ENCODE measurements around the gene CELF2.
"Not testable (repeated sequence)": the region's sequence is repeated elsewhere in the genome, so short reads cannot be mapped to it uniquely, and the experiment has no call there.

CELF2 gene

GRCh38 chr10:11170993-11171851 lies 153.6 kb downstream of the CELF2 start:
- peak; percentile 45 to 61 for DNase-seq (ENCODE audit: low read depth in 2 of 2)

GRCh38 chr10:11173042-11173441 lies 155.4 kb downstream of the CELF2 start:
- no peak for DNase-seq (ENCODE audit: low read depth in 2 of 2)

- no peak for DNase-seq (ENCODE audit: low read depth in 2 of 2)
These were observed 158.2 kb downstream of the CELF2 start for GRCh38 chr10:11175823-11176243.

- DNase-seq (ENCODE audit: low read depth in 2 of 2), result peak in 1 of 2 donors; percentile 56
These were observed 159.1 kb downstream of the CELF2 start for GRCh38 chr10:11176746-11177145.

- no peak for DNase-seq (ENCODE audit: low read depth in 2 of 2)
These were observed 159.7 kb downstream of the CELF2 start for GRCh38 chr10:11177381-11177780.

GRCh38 chr10:11177926-11178471 lies 160.3 kb downstream of the CELF2 start:
- DNase-seq (ENCODE audit: low read depth in 2 of 2), result no peak

- peak; percentile 78 to 84 for DNase-seq (ENCODE audit: low read depth in 2 of 2)
These were observed 161.2 kb downstream of the CELF2 start for GRCh38 chr10:11178606-11179515.

GRCh38 chr10:11179516-11180105 lies 161.9 kb downstream of the CELF2 start:
- DNase-seq (ENCODE audit: low read depth in 2 of 2), result no peak

GRCh38 chr10:11180228-11180627 lies 162.6 kb downstream of the CELF2 start:
- DNase-seq (ENCODE audit: low read depth in 2 of 2), result peak; percentile 63 to 64

- no peak for DNase-seq (ENCODE audit: low read depth in 2 of 2)
These were observed 164.3 kb downstream of the CELF2 start for GRCh38 chr10:11181978-11182377.

- DNase-seq (ENCODE audit: low read depth in 2 of 2), result no peak
These were observed 165.3 kb downstream of the CELF2 start for GRCh38 chr10:11183015-11183414.

- DNase-seq (ENCODE audit: low read depth in 2 of 2), result no peak
These were observed 166.4 kb downstream of the CELF2 start for GRCh38 chr10:11184093-11184492.

- not testable (repeated sequence) for DNase-seq (ENCODE audit: low read depth in 2 of 2)
These were observed 167.5 kb downstream of the CELF2 start for GRCh38 chr10:11185128-11185665.

GRCh38 chr10:11186374-11186773 lies 168.7 kb downstream of the CELF2 start:
- no peak for DNase-seq (ENCODE audit: low read depth in 2 of 2)

- no peak for DNase-seq (ENCODE audit: low read depth in 2 of 2)
These were observed 172.1 kb downstream of the CELF2 start for GRCh38 chr10:11189582-11190376.

GRCh38 chr10:11191190-11191589 lies 173.5 kb downstream of the CELF2 start:
- DNase-seq (ENCODE audit: low read depth in 2 of 2), result no peak

- DNase-seq (ENCODE audit: low read depth in 2 of 2), result no peak
These were observed 174.0 kb downstream of the CELF2 start for GRCh38 chr10:11191678-11192077.

GRCh38 chr10:11192304-11193000 lies 174.8 kb downstream of the CELF2 start:
- DNase-seq (ENCODE audit: low read depth in 2 of 2), result no peak

- no peak for DNase-seq (ENCODE audit: low read depth in 2 of 2)
These were observed 175.4 kb downstream of the CELF2 start for GRCh38 chr10:11193001-11193551.
